Stimulated activated CD8-positive, alpha-beta memory T cell treated with anti-CD3 and anti-CD28 coated beads, Interleukin-2, amount 100 ng/mL, for 48 hours (primary cell): Measurements from ENCODE around the gene EXD3.
"Not testable (repeated sequence)": the region's sequence is repeated elsewhere in the genome, so short reads cannot be mapped to it uniquely, and the experiment has no call there.

Source experiments
- DNase-seq, 2 donors: peaks; one replicate each; pipeline ENCODE4 v3.0.0-alpha.2; 2020; ENCODE audit warnings: low read depth in 2 of 2

The EXD3 gene

GRCh38 chr9:137272241-137273094 lies 150.5 kb downstream of the EXD3 start:
- no peak for DNase-seq

DNA sequence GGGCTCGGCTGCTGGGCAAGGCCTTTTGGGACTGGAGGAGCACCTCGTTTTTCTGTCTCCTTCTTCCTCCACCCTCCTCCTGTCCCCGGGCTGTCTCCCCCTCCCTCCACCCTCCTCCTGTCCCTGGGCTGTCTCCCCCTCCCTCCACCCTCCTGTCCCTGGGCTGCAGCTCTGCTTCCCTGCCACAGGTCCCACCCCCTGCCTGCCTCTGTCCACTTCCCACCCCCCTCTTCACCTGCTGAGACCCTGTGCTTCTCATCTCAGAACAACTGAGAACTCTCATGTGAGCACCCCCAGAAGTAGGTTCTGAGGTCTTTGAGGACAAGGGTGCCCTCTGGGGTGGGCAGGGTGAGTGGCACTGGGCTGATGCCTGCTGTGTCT lies 151.3 kb downstream of the EXD3 start:
- DNase-seq = no peak

DNA sequence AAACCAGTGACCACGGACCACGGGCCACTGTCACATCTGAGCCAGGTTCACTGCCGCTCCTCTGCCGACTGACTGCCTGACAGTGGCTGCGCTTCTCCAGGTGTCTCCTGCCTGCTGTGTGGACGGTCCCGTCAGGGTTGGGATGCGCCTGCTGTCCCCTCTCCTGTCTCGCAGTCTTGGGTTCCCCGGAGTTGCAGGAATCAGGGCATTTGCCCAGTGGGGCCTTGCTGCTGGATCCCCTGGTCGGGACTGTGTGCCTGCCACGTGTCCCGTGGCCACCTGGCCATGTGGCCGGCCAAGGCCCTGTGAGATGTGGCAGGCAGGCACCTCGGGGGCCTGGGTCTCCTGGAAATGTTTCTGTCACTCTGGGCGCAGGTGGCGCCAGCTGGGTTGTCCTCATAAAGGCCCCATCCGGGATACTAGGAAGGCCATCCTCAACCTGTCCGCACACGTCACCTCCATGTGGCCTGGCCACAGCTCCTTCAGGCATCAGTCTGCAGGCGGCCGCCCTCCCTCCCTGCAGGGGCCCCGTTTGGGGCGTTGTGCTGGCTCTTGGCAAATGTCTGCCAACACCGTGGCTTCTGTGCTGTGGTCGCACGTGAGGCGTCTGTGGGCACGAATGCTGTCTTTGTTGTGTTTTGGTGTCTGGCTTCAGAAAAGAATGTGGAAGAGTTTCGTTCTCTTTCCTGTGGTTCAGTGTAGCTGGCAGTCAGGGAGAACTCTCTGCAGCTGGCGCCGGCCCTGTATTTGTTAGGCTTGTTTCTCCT lies 151.8 kb downstream of the EXD3 start:
- DNase-seq = no peak

GRCh38 chr9:137269231-137269772 lies 153.7 kb downstream of the EXD3 start:
- no peak for DNase-seq

- DNase-seq = no peak
These were observed 154.3 kb downstream of the EXD3 start for GRCh38 chr9:137268538-137269201.

DNA sequence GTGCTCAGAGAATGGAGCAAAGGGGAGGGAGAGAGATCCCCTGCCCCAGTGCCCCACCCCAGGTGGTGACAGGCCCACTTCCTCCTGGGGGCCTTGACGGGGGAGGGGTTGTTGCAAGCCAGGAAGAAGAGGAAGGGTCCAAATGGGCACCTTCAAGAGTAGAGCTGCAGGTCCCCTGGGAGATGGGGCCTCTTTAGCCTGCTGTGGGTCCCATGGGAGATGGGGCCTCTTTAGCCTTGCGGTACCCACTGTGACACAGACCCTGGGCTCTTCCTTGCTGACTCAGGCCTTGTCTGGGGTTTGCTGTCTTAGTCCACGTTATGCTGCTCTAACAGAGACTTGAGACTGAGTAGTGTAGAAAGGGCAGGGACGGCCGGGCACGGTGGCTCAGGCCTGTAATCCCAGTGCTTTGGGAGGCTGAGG lies 155.0 kb downstream of the EXD3 start:
- no peak for DNase-seq

DNA sequence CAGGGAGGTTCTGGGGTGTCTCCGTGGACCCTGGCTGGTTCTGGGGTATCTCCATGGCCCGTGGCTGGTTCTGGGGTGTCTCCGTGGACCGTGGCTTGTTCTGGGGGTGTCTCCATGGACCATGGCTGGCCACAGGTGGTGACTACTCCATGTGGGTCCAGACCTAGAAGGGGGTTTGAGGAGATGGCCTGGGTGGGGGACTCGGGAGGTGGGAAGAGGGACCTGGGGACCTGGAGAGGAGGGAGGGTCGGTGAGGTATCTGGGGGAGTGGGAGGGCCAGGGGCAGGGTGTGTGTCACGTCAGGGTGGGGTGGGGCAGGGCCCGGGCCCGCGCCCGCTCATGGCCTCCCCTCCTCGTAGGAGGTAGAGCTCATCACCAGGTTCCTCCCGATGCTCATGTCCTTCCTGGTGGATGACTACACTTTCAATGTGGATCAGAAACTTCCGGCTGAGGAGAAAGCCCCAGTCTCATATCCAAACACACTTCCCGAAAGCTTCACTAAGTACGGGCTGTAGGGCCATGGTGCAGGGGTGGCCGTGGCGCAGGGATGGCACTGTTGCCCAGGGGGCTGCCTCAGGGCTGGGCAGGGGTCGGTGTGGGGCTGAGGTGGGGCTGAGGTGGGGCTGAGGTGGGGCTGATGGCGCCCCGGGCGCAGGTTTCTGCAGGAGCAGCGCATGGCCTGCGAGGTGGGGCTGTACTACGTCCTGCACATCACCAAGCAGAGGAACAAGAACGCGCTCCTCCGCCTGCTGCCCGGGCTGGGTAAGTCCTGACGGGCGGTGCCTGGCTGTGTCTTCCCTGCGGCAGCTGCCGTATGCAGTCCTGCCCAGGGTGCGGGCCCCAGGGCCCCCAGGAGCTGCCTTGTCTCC lies 156.1 kb downstream of the EXD3 start:
- no peak for DNase-seq

- DNase-seq = no peak
These were observed 156.8 kb downstream of the EXD3 start for GRCh38 chr9:137266162-137266527.

- DNase-seq = no peak
These were observed 157.3 kb downstream of the EXD3 start for GRCh38 chr9:137265496-137266161.

DNA sequence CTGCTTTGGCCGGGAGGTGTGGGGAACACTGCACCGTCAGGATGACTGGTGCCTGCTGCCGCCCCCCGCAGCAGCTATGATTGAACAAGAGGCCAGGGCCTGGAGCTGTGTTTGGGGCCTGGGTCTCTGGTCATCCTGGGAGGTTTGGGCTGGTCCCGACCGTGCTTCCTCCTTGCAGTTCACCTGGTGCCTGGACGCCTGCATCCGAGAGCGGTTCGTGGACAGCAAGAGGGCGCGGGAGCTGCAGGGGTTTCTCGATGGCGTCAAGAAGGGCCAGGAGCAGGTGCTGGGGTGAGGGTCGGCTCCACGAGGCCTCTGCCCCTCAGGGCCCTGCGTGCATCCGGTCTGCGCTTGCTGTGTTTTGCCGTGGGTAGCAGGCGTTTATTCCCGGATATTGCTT lies 158.9 kb downstream of the EXD3 start:
- no peak for DNase-seq

DNA sequence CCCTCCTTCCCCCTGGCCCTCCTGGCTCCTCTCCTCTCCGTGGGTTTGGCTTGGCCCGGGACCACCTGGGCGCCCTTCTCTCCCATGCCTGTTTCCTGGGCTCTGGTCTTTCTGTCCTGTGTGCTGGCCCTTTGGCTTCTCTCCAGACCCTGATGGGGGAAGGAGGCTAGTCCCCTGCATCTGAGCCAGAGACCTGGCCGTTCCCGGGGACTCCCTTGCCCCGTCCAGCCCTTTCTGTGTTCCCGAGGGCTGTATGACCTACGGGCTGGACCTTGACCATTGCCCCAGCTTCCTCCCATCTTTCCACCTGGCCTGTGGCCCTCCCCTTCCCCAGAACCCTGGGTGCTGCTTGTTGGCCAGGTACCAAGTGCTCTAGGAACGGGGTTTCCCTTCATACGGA lies 159.5 kb downstream of the EXD3 start:
- DNase-seq = no peak

DNA sequence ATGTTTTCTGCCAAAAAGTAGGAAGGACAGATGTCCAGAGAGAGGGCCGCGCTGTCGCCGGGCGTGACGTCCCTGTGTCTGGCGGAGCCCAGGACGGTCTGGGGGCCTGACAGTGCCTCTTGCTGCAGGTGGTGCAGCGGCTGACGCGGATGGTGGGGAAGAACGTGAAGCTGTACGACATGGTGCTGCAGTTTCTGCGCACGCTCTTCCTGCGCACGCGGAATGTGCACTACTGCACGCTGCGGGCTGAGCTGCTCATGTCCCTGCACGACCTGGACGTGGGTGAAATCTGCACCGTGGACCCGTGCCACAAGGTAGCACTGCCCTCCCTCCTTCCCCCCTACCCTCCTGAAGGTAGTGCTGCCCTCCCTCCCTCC lies 160.1 kb downstream of the EXD3 start:
- no peak for DNase-seq

GRCh38 chr9:137262173-137262908 lies 160.6 kb downstream of the EXD3 start:
- not testable (repeated sequence) for DNase-seq
